Upper lobe of right lung (tissue), 1 donor: ENCODE data around the gene SEC16A. TPM values are rescaled to one million over a fixed set of nuclear protein-coding genes. Genes with fewer than 3 reads are reported as not detected.

ENCODE experiments used
- ATAC-seq: fragments of 200-7000 bp; cut with Tn5 transposase; one replicate; pipeline ENCODE4 v1.9.1; 2020; ENCODE audit warnings: mild to moderate bottlenecking, moderate library complexity
- DNase-seq: peaks from one replicate; pipeline ENCODE4 v3.0.0-alpha.2; 2020
- H3K27ac ChIP-seq: fragments of 200-600 bp; one replicate; pipeline ENCODE4 v1.8.0; 2022
- H3K27me3 ChIP-seq: fragments of 200-600 bp; one replicate; pipeline ENCODE4 v1.8.0; 2022; ENCODE audit warnings: mild to moderate bottlenecking
- H3K36me3 ChIP-seq: fragments of 200-600 bp; one replicate; pipeline ENCODE4 v1.8.0; 2022
- H3K4me1 ChIP-seq: fragments of 200-600 bp; one replicate; pipeline ENCODE4 v1.8.0; 2022
- H3K4me3 ChIP-seq: fragments of 200-600 bp; one replicate; pipeline ENCODE4 v1.8.0; 2022; ENCODE audit warnings: mild to moderate bottlenecking
- H3K9me3 ChIP-seq: fragments of 200-600 bp; one replicate; pipeline ENCODE4 v1.8.0; 2022
- intact Hi-C: fragments of 100-400 bp; cut with DNase I; formaldehyde crosslinking; loops from one replicate; pipeline ENCODE4 v1.11.0; 2022
- total RNA-seq: library from RNA; stranded (reverse); fragmentation: NEBNext Ultra II Directional; extraction: Animal tissue kit (Norgen Biotek cat#: 25700); gene quantifications from one replicate; pipeline ENCODE4 v1.2.1, GENCODE V29; 2021
- TF ChIP-seq, protein P1 (sequence below): fragments of 200-600 bp; IDR thresholded peaks from one replicate; pipeline ENCODE4 v1.8.0; 2022; ENCODE audit warnings: antibody characterized with exemption
- donor health status: DM: no; HTN: yes; CAD: no; lungs with severe emphysema.

SEC16A gene
- total RNA-seq, 1 donor from 2014 or later = 63.7 TPM

DNA sequence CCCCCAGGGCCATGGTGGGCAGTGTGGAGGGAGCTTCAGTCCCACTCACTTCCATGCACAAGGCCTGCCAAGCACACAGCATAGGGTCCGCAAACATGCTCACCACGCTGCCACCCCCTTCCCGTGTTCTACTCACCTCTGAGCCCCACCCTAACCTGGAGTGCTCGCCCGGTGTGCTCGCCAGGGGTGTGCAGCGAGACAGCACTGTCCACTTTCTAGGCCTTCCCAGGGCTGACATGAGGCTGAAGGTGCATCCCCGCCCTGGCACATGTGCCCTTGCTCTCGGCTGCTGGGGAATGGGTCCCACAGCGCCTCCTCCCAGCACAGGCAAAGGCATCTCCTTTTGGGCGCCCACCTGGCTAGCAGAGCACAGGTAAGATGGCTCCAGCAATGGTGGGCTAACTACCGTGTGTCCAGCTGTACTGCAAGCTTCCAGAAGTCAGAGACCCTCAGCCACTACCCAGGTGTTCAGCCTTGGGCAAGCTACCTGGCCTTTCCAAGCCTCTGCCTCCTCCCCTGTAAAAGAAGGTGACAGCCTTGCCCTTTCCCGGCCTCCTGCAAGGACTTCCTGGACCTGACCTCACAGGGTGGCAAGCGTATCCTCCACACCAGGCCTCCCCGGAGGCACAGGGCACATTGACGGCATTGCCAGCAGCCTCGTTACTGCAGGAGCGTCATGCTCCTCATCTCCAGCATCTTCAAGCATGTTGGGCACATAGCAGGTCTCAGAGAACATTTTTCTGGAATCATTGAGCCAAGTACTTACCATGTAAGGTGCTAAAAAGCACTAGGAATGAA lies 4.2 kb upstream of the SEC16A start:
- DNase-seq = no peak
- TF ChIP-seq, protein P1, sequence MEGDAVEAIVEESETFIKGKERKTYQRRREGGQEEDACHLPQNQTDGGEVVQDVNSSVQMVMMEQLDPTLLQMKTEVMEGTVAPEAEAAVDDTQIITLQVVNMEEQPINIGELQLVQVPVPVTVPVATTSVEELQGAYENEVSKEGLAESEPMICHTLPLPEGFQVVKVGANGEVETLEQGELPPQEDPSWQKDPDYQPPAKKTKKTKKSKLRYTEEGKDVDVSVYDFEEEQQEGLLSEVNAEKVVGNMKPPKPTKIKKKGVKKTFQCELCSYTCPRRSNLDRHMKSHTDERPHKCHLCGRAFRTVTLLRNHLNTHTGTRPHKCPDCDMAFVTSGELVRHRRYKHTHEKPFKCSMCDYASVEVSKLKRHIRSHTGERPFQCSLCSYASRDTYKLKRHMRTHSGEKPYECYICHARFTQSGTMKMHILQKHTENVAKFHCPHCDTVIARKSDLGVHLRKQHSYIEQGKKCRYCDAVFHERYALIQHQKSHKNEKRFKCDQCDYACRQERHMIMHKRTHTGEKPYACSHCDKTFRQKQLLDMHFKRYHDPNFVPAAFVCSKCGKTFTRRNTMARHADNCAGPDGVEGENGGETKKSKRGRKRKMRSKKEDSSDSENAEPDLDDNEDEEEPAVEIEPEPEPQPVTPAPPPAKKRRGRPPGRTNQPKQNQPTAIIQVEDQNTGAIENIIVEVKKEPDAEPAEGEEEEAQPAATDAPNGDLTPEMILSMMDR = no peak
- no peaks in the 10 kb centered on the region for H3K36me3 ChIP-seq
- H3K9me3 ChIP-seq = no peaks in the 10 kb centered on the region
- H3K4me3 ChIP-seq = no peak overlapping the region
- no peak overlapping the region for H3K27ac ChIP-seq
- H3K4me1 ChIP-seq = peaks cover 15% of the 10 kb centered on the region
- no peak for ATAC-seq
- intact Hi-C loops = no loop called here
- no peaks in the 10 kb centered on the region for H3K27me3 ChIP-seq

DNA sequence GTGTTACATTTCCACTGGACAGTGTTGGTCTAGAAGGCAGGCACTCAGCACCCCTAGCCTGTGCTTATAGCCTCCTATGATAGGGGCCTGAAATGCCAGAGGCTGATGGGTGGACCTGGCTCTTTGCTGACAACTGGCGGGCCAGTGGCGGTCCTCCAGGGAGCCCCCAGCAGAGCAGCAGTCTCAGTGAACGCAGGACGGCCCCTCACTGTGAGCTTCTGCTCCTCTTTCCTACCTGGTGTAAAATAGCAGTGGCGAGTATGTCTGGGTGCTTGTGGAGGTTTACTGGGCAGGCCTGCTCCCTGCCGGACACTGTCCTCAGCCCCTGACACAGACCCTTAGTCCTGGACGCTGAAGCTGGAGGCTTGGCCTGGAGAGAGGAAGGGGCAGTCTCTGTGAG lies 3.3 kb upstream of the SEC16A start:
- DNase-seq = no peak
- no peak overlapping the region for H3K4me3 ChIP-seq
- H3K36me3 ChIP-seq = no peaks in the 10 kb centered on the region
- intact Hi-C loops = no loop called here
- no peak overlapping the region for H3K27ac ChIP-seq
- H3K4me1 ChIP-seq = peaks cover 23% of the 10 kb centered on the region
- no peak for ATAC-seq
- TF ChIP-seq, protein P1 = no peak
- H3K27me3 ChIP-seq = no peaks in the 10 kb centered on the region
- H3K9me3 ChIP-seq = no peaks in the 10 kb centered on the region

DNA sequence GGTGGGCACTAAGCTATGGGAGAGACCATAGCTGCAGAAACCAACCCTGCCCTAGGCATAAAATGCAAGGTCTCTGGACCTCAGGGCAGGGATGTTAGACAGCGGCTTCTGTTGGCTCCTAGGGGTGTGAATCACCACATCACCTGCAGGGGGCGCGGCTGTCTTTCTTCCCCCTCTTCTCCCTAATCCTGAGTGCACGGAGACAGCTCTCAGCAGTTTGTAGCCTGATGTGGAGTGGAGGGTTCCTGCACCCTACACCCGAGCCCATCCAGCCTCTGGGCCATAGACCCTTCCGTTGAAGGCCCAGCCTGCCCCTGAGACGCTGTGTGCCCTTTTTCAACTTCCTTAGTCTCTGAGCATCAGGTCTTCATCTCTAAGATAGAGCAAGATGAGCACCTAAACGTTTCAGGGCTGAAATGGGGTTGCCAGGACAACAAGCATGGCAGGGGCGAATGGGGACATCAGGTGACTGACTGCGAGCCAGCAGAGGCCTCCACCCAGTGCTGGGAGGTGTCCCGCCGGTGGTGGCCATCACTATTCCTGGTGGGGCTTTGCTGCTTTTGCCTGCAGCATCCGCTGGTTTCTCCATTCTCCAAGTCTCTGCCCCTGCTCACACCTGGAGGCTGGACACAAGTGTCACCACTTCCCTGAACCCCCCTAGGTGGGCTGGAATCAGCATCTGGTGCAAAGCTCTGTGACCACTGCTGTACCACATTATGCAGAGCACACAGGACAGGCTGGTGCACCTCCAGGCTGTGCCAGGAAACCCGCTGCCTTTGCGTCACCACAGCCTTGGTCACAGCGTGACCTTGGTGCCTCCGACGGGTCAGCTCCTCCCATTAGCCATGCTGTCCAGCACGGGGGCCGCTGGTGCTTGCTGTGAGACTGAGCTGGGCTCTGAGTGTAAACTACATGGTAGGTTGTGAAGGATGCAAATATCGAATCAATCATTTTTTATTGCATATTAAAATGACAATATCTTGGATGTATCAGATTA lies 2.5 kb upstream of the SEC16A start:
- H3K4me3 ChIP-seq = no peak overlapping the region
- ATAC-seq (peak; percentile 32), DNase-seq (peak; percentile 91)
- H3K27me3 ChIP-seq = no peaks in the 10 kb centered on the region
- H3K27ac ChIP-seq = no peak overlapping the region
- intact Hi-C loops = no loop called here
- peaks cover 2% of the 10 kb centered on the region for H3K36me3 ChIP-seq
- H3K4me1 ChIP-seq = peaks cover 23% of the 10 kb centered on the region
- TF ChIP-seq, protein P1 = peak; percentile 94
- H3K9me3 ChIP-seq = no peaks in the 10 kb centered on the region

DNA sequence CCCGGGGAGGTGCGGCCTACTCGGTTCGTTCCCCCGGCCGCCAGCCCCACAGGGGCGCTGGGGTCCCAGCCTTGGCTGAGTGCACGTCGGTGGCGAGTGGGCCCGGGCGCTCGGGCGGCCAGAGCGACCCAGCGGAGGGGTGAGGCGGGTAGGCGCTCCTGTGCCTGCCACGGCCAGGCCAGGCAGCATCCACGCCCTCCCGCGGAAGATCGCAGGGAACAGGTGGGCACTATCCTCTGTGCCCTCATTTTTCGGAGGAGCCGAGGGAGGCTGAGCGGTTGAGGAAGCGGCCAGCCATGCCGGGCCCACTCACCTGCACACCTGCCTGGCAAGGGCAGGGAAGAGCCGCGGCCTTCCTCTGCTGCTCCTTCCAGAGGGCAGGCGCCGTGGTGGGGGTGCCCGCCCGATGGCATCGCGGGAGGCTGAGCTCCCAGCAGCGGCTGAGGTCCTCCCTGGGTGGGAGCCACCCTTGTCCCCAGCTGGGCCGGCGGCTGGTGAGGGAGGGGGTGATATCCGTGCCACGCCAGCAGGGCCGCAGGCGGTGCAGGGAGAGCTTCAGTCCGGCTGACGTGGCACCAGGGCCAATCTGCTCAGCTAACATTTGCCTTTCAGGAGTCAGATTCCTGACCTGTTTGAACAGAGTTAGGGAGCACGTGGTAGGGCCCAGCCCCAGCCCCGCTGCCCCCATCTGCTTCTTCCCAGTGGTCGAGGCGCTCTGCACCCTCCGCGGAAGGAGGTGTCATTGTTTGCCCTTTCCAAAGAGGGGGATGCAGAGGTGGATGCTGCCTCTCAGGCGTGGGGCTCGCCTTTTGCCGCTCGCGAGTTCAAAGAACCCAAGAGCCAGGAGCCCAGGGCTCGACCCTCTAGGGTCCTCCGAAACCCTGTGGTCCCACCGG lies 1.6 kb upstream of the SEC16A start:
- intact Hi-C loops = no loop called here
- DNase-seq (peak; percentile 81), ATAC-seq (no peak)
- Histone ChIP-seq H3K9me3 (no peaks in the 10 kb centered on the region), H3K4me3 (peak overlapping the region; percentile 68), H3K4me1 (peaks cover 23% of the 10 kb centered on the region), H3K36me3 (peaks cover 11% of the 10 kb centered on the region), H3K27me3 (no peaks in the 10 kb centered on the region), H3K27ac (peak overlapping the region; percentile 96)
- TF ChIP-seq, protein P1 = no peak

DNA sequence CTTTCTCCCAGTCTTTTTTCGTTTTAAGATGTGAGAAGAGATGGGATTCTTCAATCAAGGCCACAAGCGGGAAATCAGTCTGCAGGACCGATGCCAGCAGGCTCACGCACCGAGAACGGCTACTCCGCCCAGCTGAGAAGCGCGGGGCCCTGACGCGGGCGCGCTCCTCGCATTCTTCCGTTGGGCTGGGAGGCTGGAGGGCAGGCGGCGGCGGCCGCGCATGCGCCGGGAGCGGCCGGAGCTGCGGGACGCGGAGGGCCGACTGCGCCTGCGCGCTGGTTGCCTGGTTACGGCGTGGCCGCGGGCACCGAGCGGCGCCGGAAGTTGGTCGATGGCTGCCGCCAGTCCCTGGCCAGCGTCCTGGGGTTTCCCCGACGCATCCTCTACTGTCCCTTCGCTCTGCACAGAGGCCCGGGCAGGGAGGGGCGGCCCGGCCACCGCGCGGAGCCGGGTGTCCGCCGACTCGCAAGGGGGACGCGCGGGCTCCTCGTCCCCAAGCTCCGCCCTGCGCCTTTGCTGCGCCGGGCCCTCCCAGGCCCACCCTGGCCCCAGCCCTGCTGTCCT lies 831 bp upstream of the SEC16A start:
- peaks cover 13% of the 10 kb centered on the region for H3K36me3 ChIP-seq
- TF ChIP-seq, protein P1 = no peak
- ATAC-seq (peak; percentile 60), DNase-seq (peak; percentile 97)
- H3K4me3 ChIP-seq = peak overlapping the region; percentile 68
- H3K4me1 ChIP-seq = peaks cover 23% of the 10 kb centered on the region
- peak overlapping the region; percentile 96 for H3K27ac ChIP-seq
- intact Hi-C loops = no loop called here
- H3K9me3 ChIP-seq = no peaks in the 10 kb centered on the region
- no peaks in the 10 kb centered on the region for H3K27me3 ChIP-seq
